Activated B cell treated with CpG ODN at 0.5 μM for 24 hours (primary cell): ENCODE data around the gene NFX1. TPM values are rescaled to one million over a fixed set of nuclear protein-coding genes. Genes with fewer than 3 reads are reported as not detected.
"Not testable (repeated sequence)": the region's sequence is repeated elsewhere in the genome, so short reads cannot be mapped to it uniquely, and the experiment has no call there.

Experiments
- ATAC-seq: fragments of 200-7000 bp; cut with Tn5 transposase; one replicate; pipeline ENCODE4 v1.10.0; 2021; ENCODE audit warnings: low read depth, mild to moderate bottlenecking, moderate library complexity
- CTCF ChIA-PET: fragments of 350-600 bp; sonication (Branson Sonifier 250); formaldehyde crosslinking; loops from one replicate; lab custom pipeline; 2021; ENCODE audit warnings: antibody characterized with exemption; lab: Charles Lee
- POLR2A ChIA-PET: fragments of 350-600 bp; sonication (Branson Sonifier 250); formaldehyde crosslinking; loops from one replicate; lab custom pipeline; 2021; ENCODE audit warnings: antibody characterized with exemption; lab: Charles Lee
- DNase-seq: peaks from one replicate; pipeline ENCODE4 v3.0.0; 2022
- H3K27ac Mint-ChIP-seq: one replicate; pipeline ENCODE4 v1.8.0; 2020; ENCODE audit warnings: mixed read lengths
- H3K27me3 Mint-ChIP-seq: one replicate; pipeline ENCODE4 v1.8.0; 2021; ENCODE audit warnings: mixed read lengths
- H3K36me3 Mint-ChIP-seq: one replicate; pipeline ENCODE4 v1.8.0; 2021; ENCODE audit warnings: low read depth, mixed read lengths
- H3K4me1 Mint-ChIP-seq: one replicate; pipeline ENCODE4 v1.8.0; 2021; ENCODE audit warnings: mixed read lengths
- H3K4me3 Mint-ChIP-seq: one replicate; pipeline ENCODE4 v1.8.0; 2020; ENCODE audit warnings: mild to moderate bottlenecking, mixed read lengths
- H3K9me3 Mint-ChIP-seq: one replicate; pipeline ENCODE4 v1.8.0; 2020; ENCODE audit warnings: mixed read lengths
- CTCF ChIP-seq: fragments of 200-600 bp; IDR thresholded peaks from one replicate; pipeline ENCODE4 v1.8.0; 2022; ENCODE audit warnings: antibody characterized with exemption, mild to moderate bottlenecking
- intact Hi-C: fragments of 100-400 bp; cut with micrococcal nuclease; formaldehyde crosslinking; loops from one replicate; pipeline ENCODE4 v1.15.1; 2024
- total RNA-seq: library from RNA; stranded (reverse); gene quantifications from 2 replicates; pipeline ENCODE4 v1.2.3, GENCODE V29; 2022

NFX1 gene
- total RNA-seq, 1 donor from 2014 or later, result 57.2 TPM

- ATAC-seq, result no peak
- Mint-ChIP-seq H3K4me1 (no peaks in the 10 kb centered on the region), H3K36me3 (peaks cover 79% of the 10 kb centered on the region), H3K9me3 (no peaks in the 10 kb centered on the region), H3K27ac (no peak overlapping the region), H3K27me3 (no peaks in the 10 kb centered on the region), H3K4me3 (no peak overlapping the region)
- no peak for DNase-seq
- no peak for TF ChIP-seq CTCF
- intact Hi-C loops, result no loop called here
- ChIA-PET CTCF (no interaction called here), POLR2A (no interaction called here)
These were observed 61.2 kb downstream of the NFX1 start for GRCh38 chr9:33351547-33351946.

DNA sequence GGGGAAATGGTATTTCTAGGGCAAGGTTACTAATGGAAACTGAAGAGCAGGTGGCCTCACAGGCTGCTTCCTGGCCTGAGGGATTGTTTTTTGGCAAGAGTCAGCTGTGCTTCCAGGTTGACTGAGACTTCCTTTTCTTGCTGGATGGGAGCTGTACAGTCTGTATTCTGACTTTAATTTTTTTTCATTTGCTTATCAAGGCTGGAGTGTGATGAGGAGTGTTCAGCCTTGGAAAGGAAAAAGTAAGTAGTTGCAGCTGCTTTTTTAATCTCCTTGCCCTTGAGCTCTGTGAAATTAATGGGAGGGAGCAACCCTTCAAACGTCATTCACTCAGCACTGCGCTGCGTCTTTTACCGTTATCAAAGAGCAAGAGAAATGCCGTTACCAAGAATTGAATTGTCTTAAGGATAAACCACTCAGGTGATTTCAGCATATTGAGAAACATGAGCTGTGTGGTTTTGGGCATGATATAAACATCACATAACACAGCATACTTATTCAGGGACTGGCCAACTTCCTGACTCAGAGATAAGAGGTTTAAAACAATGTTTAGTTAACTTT lies 64.4 kb downstream of the NFX1 start:
- no peak for DNase-seq

DNA sequence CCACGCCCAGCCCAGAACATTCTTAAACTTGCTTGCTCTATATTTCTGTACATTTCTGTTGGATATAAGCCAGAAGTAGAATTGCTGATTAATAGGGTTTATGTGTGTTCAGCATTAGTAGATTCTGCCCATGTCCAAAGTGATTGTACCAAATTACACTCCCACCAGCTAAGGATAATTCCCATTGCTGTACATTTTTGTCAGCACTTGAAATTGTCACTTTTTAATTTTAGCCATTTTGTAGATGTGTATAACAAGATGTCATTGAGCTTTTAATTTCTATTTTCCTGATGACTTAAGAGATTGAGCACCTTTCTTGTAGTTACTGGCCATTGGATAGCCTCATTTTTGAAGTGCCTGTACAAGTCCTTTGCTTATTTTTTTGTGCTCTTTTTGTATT lies 65.6 kb downstream of the NFX1 start:
- ChIA-PET POLR2A (no interaction called here), CTCF (interaction anchor here (0.7 to 1.1 kb wide), 2 partner anchors 18 to 19 kb away, joined by 3 read pairs; no protein-coding TSS in a partner anchor)
- Mint-ChIP-seq H3K36me3 (peaks cover 72% of the 10 kb centered on the region), H3K4me1 (no peaks in the 10 kb centered on the region), H3K4me3 (no peak overlapping the region), H3K27ac (no peak overlapping the region), H3K9me3 (no peaks in the 10 kb centered on the region), H3K27me3 (no peaks in the 10 kb centered on the region)
- DNase-seq (no peak), ATAC-seq (no peak)
- intact Hi-C loops, result no loop called here
- TF ChIP-seq CTCF, result no peak

More for the DNA sequence above, 64.4 kb downstream of the NFX1 start:
- H3K4me3 Mint-ChIP-seq, result no peak overlapping the region
- no peaks in the 10 kb centered on the region for H3K9me3 Mint-ChIP-seq
- no peak for TF ChIP-seq CTCF
- peaks cover 66% of the 10 kb centered on the region for H3K36me3 Mint-ChIP-seq
- intact Hi-C loops, result no loop called here
- no peak for ATAC-seq
- H3K4me1 Mint-ChIP-seq, result no peaks in the 10 kb centered on the region
- H3K27ac Mint-ChIP-seq, result peak overlapping the region; percentile 50
- no peaks in the 10 kb centered on the region for H3K27me3 Mint-ChIP-seq
- ChIA-PET CTCF (interaction anchor here (0.9 kb wide), 1 partner anchor 68 kb away, joined by 3 read pairs; no protein-coding TSS in a partner anchor), POLR2A (no interaction called here)

- H3K4me1 Mint-ChIP-seq, H3K27ac Mint-ChIP-seq, POLR2A ChIA-PET, ATAC-seq, H3K9me3 Mint-ChIP-seq, CTCF ChIA-PET, DNase-seq, intact Hi-C loops, H3K27me3 Mint-ChIP-seq, H3K4me3 Mint-ChIP-seq: not testable (repeated sequence)
- peaks cover 63% of the 10 kb centered on the region for H3K36me3 Mint-ChIP-seq
These were observed 68.3 kb downstream of the NFX1 start for GRCh38 chr9:33358641-33359040.

DNA sequence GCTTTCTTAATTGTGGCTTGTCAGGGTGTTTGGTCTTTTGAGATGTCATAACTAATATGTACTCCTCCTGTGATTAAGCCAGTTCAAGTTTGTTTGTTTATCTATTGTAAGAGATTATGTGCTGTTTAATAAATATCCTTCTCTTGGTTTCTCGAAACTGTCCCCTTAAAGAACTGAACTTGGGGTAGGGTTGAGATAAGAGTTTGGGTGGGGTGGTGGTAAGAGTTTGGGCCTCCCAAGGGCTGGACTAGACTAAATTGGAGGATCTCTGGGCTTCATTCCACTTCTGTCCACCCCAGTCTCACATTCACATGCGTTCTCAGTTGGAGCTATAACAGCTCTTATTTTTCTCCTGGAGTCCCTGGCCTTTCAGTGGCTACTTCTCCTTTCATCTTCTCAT lies 73.8 kb downstream of the NFX1 start:
- TF ChIP-seq CTCF, result no peak
- ChIA-PET POLR2A (no interaction called here), CTCF (no interaction called here)
- Mint-ChIP-seq H3K27me3 (no peaks in the 10 kb centered on the region), H3K27ac (no peak overlapping the region), H3K4me3 (no peak overlapping the region), H3K9me3 (no peaks in the 10 kb centered on the region), H3K36me3 (peaks cover 79% of the 10 kb centered on the region), H3K4me1 (no peaks in the 10 kb centered on the region)
- ATAC-seq, result no peak
- DNase-seq, result no peak
- intact Hi-C loops, result no loop called here

DNA sequence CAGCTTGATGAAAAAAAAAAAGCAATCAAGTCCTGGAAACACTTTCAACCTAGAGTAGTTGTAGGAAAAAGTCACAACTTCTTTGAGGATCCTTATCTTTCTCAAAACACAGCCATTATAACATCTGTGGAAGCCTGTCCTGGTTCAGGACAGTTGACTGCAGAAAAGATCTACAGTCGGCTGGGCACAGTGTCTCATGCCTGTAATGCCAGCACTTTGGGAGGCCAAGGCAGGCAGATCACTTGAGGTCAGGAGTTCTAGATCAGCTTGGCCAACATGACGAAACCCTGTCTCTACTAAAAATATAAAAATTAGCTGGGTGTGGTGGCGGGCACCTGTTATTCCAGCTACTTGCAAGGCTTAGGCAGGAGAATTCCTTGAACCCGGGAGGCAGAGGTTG lies 74.5 kb downstream of the NFX1 start:
- H3K27me3 Mint-ChIP-seq, ATAC-seq, H3K4me1 Mint-ChIP-seq, H3K27ac Mint-ChIP-seq, H3K4me3 Mint-ChIP-seq, CTCF ChIA-PET, DNase-seq, intact Hi-C loops, POLR2A ChIA-PET, H3K9me3 Mint-ChIP-seq: not testable (repeated sequence)
- peaks cover 81% of the 10 kb centered on the region for H3K36me3 Mint-ChIP-seq
